PC-9 (cell line): Measurements from ENCODE around the gene DNAJC15. TPM values are rescaled to one million over a fixed set of nuclear protein-coding genes. Genes with fewer than 3 reads are reported as not detected.
"Not testable (repeated sequence)": the region's sequence is repeated elsewhere in the genome, so short reads cannot be mapped to it uniquely, and the experiment has no call there.

Experiments used
- BruUV-seq: library from RNA; stranded (reverse); fragments of 400-500 nt; replicated peaks from 2 replicates; lab custom pipeline; 2021; lab: Mats Ljungman, UMichigan
- CTCF ChIA-PET: fragments of 300-600 bp; sonication (Branson Sonifier 250); formaldehyde crosslinking; loops from one replicate; lab custom pipeline; 2022; ENCODE audit warnings: antibody characterized with exemption; lab: Charles Lee
- POLR2A ChIA-PET: fragments of 300-600 bp; sonication (Branson Sonifier 250); formaldehyde crosslinking; loops from one replicate; lab custom pipeline; 2022; ENCODE audit warnings: antibody characterized with exemption; ENCODE audit not compliant: unreplicated experiment; lab: Charles Lee
- DNase-seq, 2 experiments: peaks; one replicate each; pipeline versions ENCODE4 v3.0.0 to v3.0.0-alpha.2; 2015 to 2022; ENCODE audit warnings: mixed read lengths in 1 of 2
- H2AFZ ChIP-seq: fragments of 200-600 bp; sonication (generic); 2 replicates; pipeline ENCODE4 v1.8.1; 2017; ENCODE audit warnings: antibody characterized with exemption
- H3F3A ChIP-seq: fragments of 200-600 bp; sonication (generic); 2 replicates; pipeline ENCODE4 v1.8.1; 2017; ENCODE audit warnings: antibody characterized with exemption, mild to moderate bottlenecking, low read depth; ENCODE audit not compliant: insufficient read depth
- H3K27ac ChIP-seq: fragments of 200-600 bp; sonication (generic); 2 replicates; pipeline ENCODE4 v1.6.1; 2016; ENCODE audit warnings: mixed run types
- H3K27me3 ChIP-seq: fragments of 200-600 bp; sonication (generic); 2 replicates; pipeline ENCODE4 v1.6.1; 2016; ENCODE audit warnings: low read depth, mixed run types; ENCODE audit not compliant: insufficient read depth
- H3K36me3 ChIP-seq: fragments of 200-600 bp; sonication (generic); 2 replicates; pipeline ENCODE4 v1.6.1; 2016; ENCODE audit warnings: low read depth, mixed run types
- H3K4me1 ChIP-seq: fragments of 200-600 bp; sonication (generic); replicated peaks from 2 replicates; pipeline ENCODE4 v1.6.1; 2016; ENCODE audit warnings: mixed run types; ENCODE audit not compliant: insufficient read depth
- H3K4me2 ChIP-seq: fragments of 200-600 bp; sonication (generic); 2 replicates; pipeline ENCODE4 v1.6.1; 2017; ENCODE audit warnings: mixed run types
- H3K4me3 ChIP-seq: fragments of 200-600 bp; sonication (generic); 2 replicates; pipeline ENCODE4 v1.6.1; 2016; ENCODE audit warnings: mixed run types
- H3K79me2 ChIP-seq: fragments of 200-600 bp; sonication (generic); 2 replicates; pipeline ENCODE4 v1.6.1; 2017; ENCODE audit warnings: low read depth, mixed run types
- H3K9me2 ChIP-seq: fragments of 200-600 bp; sonication (generic); 2 replicates; pipeline ENCODE4 v1.8.1; 2017; ENCODE audit warnings: mild to moderate bottlenecking; ENCODE audit not compliant: insufficient read depth
- H3K9me3 ChIP-seq: fragments of 200-600 bp; sonication (generic); 2 replicates; pipeline ENCODE4 v1.8.1; 2016; ENCODE audit warnings: low read depth; ENCODE audit not compliant: insufficient read depth
- H4K20me1 ChIP-seq: fragments of 200-600 bp; sonication (generic); 2 replicates; pipeline ENCODE4 v1.8.1; 2017; ENCODE audit not compliant: insufficient read depth
- EZH2 ChIP-seq: fragments of 200-600 bp; sonication (generic); IDR thresholded peaks from 2 replicates; pipeline ENCODE4 v1.8.0; 2017; ENCODE audit warnings: antibody characterized with exemption, low read depth
- intact Hi-C: fragments of 100-400 bp; cut with micrococcal nuclease; formaldehyde crosslinking; loops from one replicate; pipeline ENCODE4 v1.10.0; 2022; ENCODE audit not compliant: unreplicated experiment
- total RNA-seq: library from RNA; stranded (reverse); gene quantifications from 2 replicates; pipeline ENCODE4 v1.2.3, GENCODE V29; 2021
- TF ChIP-seq, protein P1 (sequence below): fragments of 200-600 bp; sonication (generic); conservative IDR thresholded peaks from 2 replicates; pipeline ENCODE4 v1.6.1; 2017; ENCODE audit warnings: mixed run types, antibody characterized with exemption, mild to moderate bottlenecking, moderate library complexity

DNAJC15 gene
- total RNA-seq, 1 experiment from 2014 or later = 14.8 TPM

DNA sequence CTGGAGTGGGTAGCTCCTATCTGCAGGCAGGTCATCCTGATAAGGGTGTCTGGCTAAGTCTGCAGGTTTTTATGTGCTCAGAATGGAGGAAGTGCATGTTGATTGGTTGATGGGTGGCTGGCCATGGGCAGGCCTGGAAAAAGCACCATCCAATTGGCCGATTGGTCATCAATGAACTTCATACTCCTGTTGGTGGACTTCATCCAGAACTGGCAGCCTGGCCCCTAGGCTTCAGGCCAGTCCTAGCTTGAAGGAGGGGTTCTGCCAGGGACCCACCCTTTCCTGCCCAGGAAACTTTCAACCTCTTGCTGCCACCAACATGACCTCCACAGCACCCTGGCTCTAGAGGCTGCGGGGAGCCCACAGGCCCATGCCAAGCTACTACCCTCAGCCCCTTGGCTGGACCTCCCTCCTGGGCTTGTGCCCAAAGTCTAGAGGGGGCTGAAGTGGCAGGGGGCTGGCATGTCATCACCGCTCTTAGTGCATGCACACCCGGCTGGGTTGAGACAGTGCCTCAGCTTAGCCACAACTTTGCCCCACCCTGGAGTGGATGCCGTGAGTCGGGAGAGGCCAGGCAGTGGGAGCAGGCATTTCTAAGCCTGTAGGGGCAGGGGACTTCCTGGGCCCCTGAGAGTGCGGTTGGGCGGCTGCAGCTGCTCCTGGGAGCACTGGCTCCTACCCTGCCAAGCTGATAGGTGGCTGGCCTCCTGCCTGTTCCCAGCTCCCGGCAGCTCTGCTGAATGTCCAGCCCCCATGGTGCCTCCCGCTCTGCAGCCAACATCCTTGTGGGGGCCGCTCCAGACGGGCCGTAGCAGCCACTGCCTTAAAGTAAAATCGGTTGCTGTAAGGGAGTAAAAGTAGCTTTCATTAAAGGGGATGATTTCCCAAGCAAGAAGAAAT is 13.2 kb downstream of the DNAJC15 start:
- BruUV-seq = no TSS peak
- TF ChIP-seq EZH2 = no peak
- TF ChIP-seq, protein P1, sequence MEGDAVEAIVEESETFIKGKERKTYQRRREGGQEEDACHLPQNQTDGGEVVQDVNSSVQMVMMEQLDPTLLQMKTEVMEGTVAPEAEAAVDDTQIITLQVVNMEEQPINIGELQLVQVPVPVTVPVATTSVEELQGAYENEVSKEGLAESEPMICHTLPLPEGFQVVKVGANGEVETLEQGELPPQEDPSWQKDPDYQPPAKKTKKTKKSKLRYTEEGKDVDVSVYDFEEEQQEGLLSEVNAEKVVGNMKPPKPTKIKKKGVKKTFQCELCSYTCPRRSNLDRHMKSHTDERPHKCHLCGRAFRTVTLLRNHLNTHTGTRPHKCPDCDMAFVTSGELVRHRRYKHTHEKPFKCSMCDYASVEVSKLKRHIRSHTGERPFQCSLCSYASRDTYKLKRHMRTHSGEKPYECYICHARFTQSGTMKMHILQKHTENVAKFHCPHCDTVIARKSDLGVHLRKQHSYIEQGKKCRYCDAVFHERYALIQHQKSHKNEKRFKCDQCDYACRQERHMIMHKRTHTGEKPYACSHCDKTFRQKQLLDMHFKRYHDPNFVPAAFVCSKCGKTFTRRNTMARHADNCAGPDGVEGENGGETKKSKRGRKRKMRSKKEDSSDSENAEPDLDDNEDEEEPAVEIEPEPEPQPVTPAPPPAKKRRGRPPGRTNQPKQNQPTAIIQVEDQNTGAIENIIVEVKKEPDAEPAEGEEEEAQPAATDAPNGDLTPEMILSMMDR = no peak
- Histone ChIP-seq H3K4me1 (no peaks in the 10 kb centered on the region), H3K79me2 (peaks cover 9% of the 10 kb centered on the region; the same call in 1 of the 2 replicates), H3K27me3 (no peaks in the 10 kb centered on the region), H3K36me3 (no peaks in the 10 kb centered on the region), H2AFZ (no peak overlapping the region), H3K4me3 (no peak overlapping the region), H3F3A (no peaks in the 10 kb centered on the region), H3K9me3 (no peaks in the 10 kb centered on the region; the same call in 1 of the 2 replicates), H3K9me2 (no peaks in the 10 kb centered on the region), H4K20me1 (no peaks in the 10 kb centered on the region), H3K4me2 (no peak overlapping the region), H3K27ac (no peak overlapping the region)
- ChIA-PET POLR2A (no interaction called here), CTCF (no interaction called here)
- DNase-seq = no peak
- intact Hi-C loops = no loop called here

DNA sequence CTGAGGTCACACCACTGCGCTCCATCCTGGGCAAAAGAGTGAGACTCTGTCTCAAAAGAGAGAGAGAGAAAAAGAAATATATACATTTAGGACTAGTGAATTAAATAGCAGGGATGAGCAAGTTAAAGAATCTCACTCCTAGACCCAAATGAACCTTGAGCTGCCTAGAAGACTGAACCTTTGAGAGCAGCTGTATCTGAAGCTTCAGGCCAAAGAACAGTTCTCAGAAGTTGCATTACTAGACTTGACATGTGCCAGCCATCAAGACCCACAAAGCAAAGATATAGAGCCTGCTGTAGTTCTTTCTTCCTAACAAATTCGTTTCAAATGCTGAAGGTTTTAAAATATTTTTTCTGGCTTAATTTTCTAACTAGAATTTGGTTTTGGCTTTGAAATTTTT is 16.6 kb downstream of the DNAJC15 start:
- H3K4me1 ChIP-seq = peaks cover 1% of the 10 kb centered on the region; the same call in 1 of the 2 replicates
- no peak overlapping the region for H2AFZ ChIP-seq
- 0 out of 2 replicates have a peak, but pooled peaks cover 2% of the 10 kb centered on the region for H3K79me2 ChIP-seq
- H3K9me2 ChIP-seq = no peaks in the 10 kb centered on the region
- no peaks in the 10 kb centered on the region for H4K20me1 ChIP-seq
- H3K36me3 ChIP-seq = no peaks in the 10 kb centered on the region
- ChIA-PET CTCF (no interaction called here), POLR2A (interaction anchor here (0.5 kb wide), 1 partner anchor 18 kb away, joined by 8 read pairs; no protein-coding TSS in a partner anchor)
- H3K27ac ChIP-seq = no peak overlapping the region
- intact Hi-C loops = no loop called here
- TF ChIP-seq, protein P1 = no peak
- no peak for TF ChIP-seq EZH2
- no TSS peak for BruUV-seq
- H3K27me3 ChIP-seq = no peaks in the 10 kb centered on the region
- H3K4me2 ChIP-seq = no peak overlapping the region
- DNase-seq = no peak
- no peak overlapping the region for H3K4me3 ChIP-seq
- H3F3A ChIP-seq = no peaks in the 10 kb centered on the region
- H3K9me3 ChIP-seq = no peaks in the 10 kb centered on the region

DNA sequence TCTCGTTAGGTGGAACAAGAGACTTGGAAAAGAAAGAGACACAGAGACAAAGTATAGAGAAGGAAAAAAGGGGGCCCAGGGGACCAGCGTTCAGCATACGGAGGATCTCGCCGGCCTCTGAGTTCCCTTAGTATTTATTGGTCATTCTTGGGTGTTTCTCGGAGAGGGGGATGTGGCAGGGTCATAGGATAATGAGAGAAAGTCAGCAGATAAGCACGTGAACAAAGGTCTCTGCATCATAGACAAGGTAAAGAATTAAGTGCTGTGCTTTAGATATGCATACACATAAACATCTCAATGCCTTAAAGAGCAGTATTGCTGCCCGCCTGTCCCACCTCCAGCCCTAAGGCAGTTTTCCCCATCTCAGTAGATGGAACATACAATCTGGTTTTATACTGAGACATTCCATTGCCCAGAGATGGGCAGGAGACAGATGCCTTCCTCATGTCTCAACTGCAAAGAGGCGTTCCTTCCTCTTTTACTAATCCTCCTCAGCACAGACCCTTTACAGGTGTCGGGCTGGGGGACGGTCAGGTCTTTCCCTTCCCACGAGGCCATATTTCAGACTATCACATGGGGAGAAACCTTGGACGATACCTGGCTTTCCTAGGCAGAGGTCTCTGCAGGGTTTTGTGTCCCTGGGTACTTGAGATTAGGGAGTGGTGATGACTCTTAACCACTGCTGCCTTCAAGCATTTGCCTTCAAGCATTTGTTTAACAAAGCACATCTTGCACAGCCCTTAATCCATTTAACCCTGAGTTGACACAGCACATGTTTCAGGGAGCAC is 17.4 kb downstream of the DNAJC15 start:
- H2AFZ ChIP-seq, H3K9me2 ChIP-seq, H3K27me3 ChIP-seq, intact Hi-C loops, DNase-seq, BruUV-seq, H3K4me1 ChIP-seq, H3K4me3 ChIP-seq, H3K9me3 ChIP-seq, H4K20me1 ChIP-seq, H3K36me3 ChIP-seq, CTCF ChIA-PET, H3K4me2 ChIP-seq, H3K27ac ChIP-seq, H3K79me2 ChIP-seq, H3F3A ChIP-seq: not testable (repeated sequence)
- POLR2A ChIA-PET = interaction anchor here (0.5 kb wide), 1 partner anchor 17 kb away, joined by 8 read pairs; no protein-coding TSS in a partner anchor
